H1 (cell line): ENCODE measurements around the gene LCE1F. TPM values are rescaled to one million over a fixed set of nuclear protein-coding genes. Genes with fewer than 3 reads are reported as not detected.

Experiments used
- CTCF ChIA-PET: fragments of 300-600 bp; sonication (Branson Sonifier 250); formaldehyde crosslinking; loops from one replicate; lab custom pipeline; 2021; ENCODE audit not compliant: partially characterized antibody; lab: Charles Lee
- POLR2A ChIA-PET: fragments of 300-600 bp; sonication (Branson Sonifier 250); formaldehyde crosslinking; loops from one replicate; lab custom pipeline; 2021; ENCODE audit warnings: inconsistent platforms; ENCODE audit not compliant: partially characterized antibody; lab: Charles Lee
- DNase-seq, 2 experiments: peaks; one replicate each; pipeline versions ENCODE4 v3.0.0 to v3.0.0-alpha.2; 2010 to 2022; ENCODE audit warnings: low spot score in 2 of 2, low read depth in 1 of 2, mixed read lengths in 1 of 2
- FAIRE-seq: peaks from 2 replicates; lab custom pipeline; 2011; peaks lifted over from hg19 to GRCh38; lab: Jason Lieb, UNC
- H2AFZ ChIP-seq: 2 replicates; pipeline ENCODE4 v1.8.1; 2012; ENCODE audit warnings: low read length, inconsistent platforms
- H2AK5ac ChIP-seq: 2 replicates; pipeline ENCODE4 v1.6.1; 2013; ENCODE audit warnings: low read depth, low read length
- H2BK120ac ChIP-seq: replicated peaks from 2 replicates; pipeline ENCODE3; 2013; ENCODE audit warnings: low read depth, low read length, inconsistent platforms
- H2BK12ac ChIP-seq: 2 replicates; pipeline ENCODE4 v1.6.1; 2013; ENCODE audit warnings: low read depth, low read length
- H2BK15ac ChIP-seq: 2 replicates; pipeline ENCODE4 v1.6.1; 2013; ENCODE audit warnings: low read length
- H2BK20ac ChIP-seq: 2 replicates; pipeline ENCODE4 v1.6.1; 2013; ENCODE audit warnings: low read length
- H2BK5ac ChIP-seq: 2 replicates; pipeline ENCODE4 v1.6.1; 2013; ENCODE audit warnings: low read depth, low read length
- H3K14ac ChIP-seq: 2 replicates; pipeline ENCODE4 v1.6.1; 2013; ENCODE audit warnings: inconsistent platforms; ENCODE audit not compliant: insufficient read length
- H3K18ac ChIP-seq: 2 replicates; pipeline ENCODE4 v1.6.1; 2013; ENCODE audit warnings: low read length; ENCODE audit errors: extremely low read depth
- H3K23ac ChIP-seq: 2 replicates; pipeline ENCODE4 v1.6.1; 2013; ENCODE audit warnings: inconsistent platforms; ENCODE audit not compliant: insufficient read length
- H3K23me2 ChIP-seq: 2 replicates; pipeline ENCODE4 v1.6.1; 2013; ENCODE audit warnings: low read depth, low read length
- H3K27ac ChIP-seq: 2 replicates; pipeline ENCODE4 v1.6.1; 2011; ENCODE audit warnings: low read depth, low read length, inconsistent platforms
- H3K27me3 ChIP-seq, 4 experiments: replicated peaks in 1 of 4; 1 replicate in 1 of 4; 2 replicates in 3 of 4; pipeline versions ENCODE4 v1.6.1 to v1.8.1; 2011 to 2013; ENCODE audit warnings: low read length in 3 of 4, mild to moderate bottlenecking in 3 of 4, inconsistent platforms in 2 of 4, mixed read lengths in 2 of 4, moderate library complexity in 1 of 4; ENCODE audit not compliant: control insufficient read depth in 3 of 4, insufficient read depth in 3 of 4; ENCODE audit errors: extremely low read depth in 1 of 4
- H3K36me3 ChIP-seq, 4 experiments: 2 replicates each; pipeline versions ENCODE4 v1.6.1 to v1.8.1; 2011 to 2013; ENCODE audit warnings: mild to moderate bottlenecking in 4 of 4, low read length in 3 of 4, moderate library complexity in 2 of 4, control low read depth in 1 of 4, inconsistent platforms in 1 of 4; ENCODE audit not compliant: insufficient read depth in 4 of 4, control insufficient read depth in 2 of 4
- H3K4ac ChIP-seq: replicated peaks from 2 replicates; pipeline ENCODE3; 2013; ENCODE audit warnings: low read length, low read depth, mixed read lengths, inconsistent platforms; ENCODE audit not compliant: insufficient read length
- H3K4me1 ChIP-seq, 4 experiments: replicated peaks in 1 of 4; 1 replicate in 1 of 4; 2 replicates in 3 of 4; pipeline versions ENCODE4 v1.6.1 to v1.8.1; 2011 to 2013; ENCODE audit warnings: low read length in 3 of 4, inconsistent platforms in 2 of 4, mixed read lengths in 1 of 4; ENCODE audit not compliant: insufficient read depth in 4 of 4, control insufficient read depth in 3 of 4
- H3K4me2 ChIP-seq, 2 experiments: 2 replicates each; pipeline versions ENCODE4 v1.6.1 to v1.8.1; 2011 to 2013; ENCODE audit warnings: low read depth in 2 of 2, low read length in 2 of 2, control low read depth in 1 of 2, inconsistent platforms in 1 of 2, mild to moderate bottlenecking in 1 of 2; ENCODE audit not compliant: insufficient read depth in 1 of 2
- H3K4me3 ChIP-seq, 4 experiments: fragments of 200-600, 300-600 bp in 1 of 4; sonication (generic), shearing (Covaris generic), sonication (Bioruptor Twin) in 1 of 4; 2 replicates each; pipeline versions ENCODE4 v1.5.1 to v1.8.1; 2011 to 2016; ENCODE audit warnings: low read length in 4 of 4, low read depth in 3 of 4, control low read depth in 2 of 4, inconsistent platforms in 2 of 4, mild to moderate bottlenecking in 2 of 4, mixed read lengths in 1 of 4, moderate library complexity in 1 of 4; ENCODE audit not compliant: insufficient read depth in 2 of 4; ENCODE audit errors: extremely low read depth in 1 of 4
- H3K56ac ChIP-seq: replicated peaks from 2 replicates; pipeline ENCODE3; 2013; ENCODE audit warnings: low read depth, mild to moderate bottlenecking, mixed read lengths, low read length, inconsistent platforms; ENCODE audit not compliant: insufficient read length
- H3K79me1 ChIP-seq: 2 replicates; pipeline ENCODE4 v1.6.1; 2013; ENCODE audit warnings: low read depth, low read length, control low read depth
- H3K79me2 ChIP-seq, 2 experiments: 2 replicates each; pipeline versions ENCODE4 v1.6.1 to v1.8.1; 2012 to 2013; ENCODE audit warnings: low read length in 2 of 2, mild to moderate bottlenecking in 2 of 2, inconsistent platforms in 1 of 2; ENCODE audit not compliant: insufficient read depth in 2 of 2, control insufficient read depth in 1 of 2
- H3K9ac ChIP-seq, 4 experiments: replicated peaks in 1 of 4; 1 replicate in 1 of 4; 2 replicates in 3 of 4; pipeline versions ENCODE4 v1.6.1 to v1.8.1; 2011 to 2013; ENCODE audit warnings: low read depth in 3 of 4, low read length in 3 of 4, control low read depth in 2 of 4, mild to moderate bottlenecking in 2 of 4, moderate library complexity in 2 of 4, inconsistent platforms in 1 of 4; ENCODE audit errors: extremely low read depth in 1 of 4
- H3K9me3 ChIP-seq, 2 experiments: 2 replicates each; pipeline versions ENCODE4 v1.6.1 to v1.8.1; 2012 to 2013; ENCODE audit warnings: mild to moderate bottlenecking in 2 of 2, moderate library complexity in 2 of 2, control low read depth in 1 of 2, inconsistent platforms in 1 of 2, low read depth in 1 of 2, low read length in 1 of 2, mixed read lengths in 1 of 2; ENCODE audit not compliant: insufficient read depth in 2 of 2
- H4K20me1 ChIP-seq, 2 experiments: replicated peaks in 1 of 2; 2 replicates each; pipeline versions ENCODE3 to v1.8.1; 2011 to 2013; ENCODE audit warnings: inconsistent platforms in 2 of 2, low read length in 2 of 2, mild to moderate bottlenecking in 1 of 2; ENCODE audit not compliant: insufficient read depth in 2 of 2, control insufficient read depth in 1 of 2
- H4K5ac ChIP-seq: 2 replicates; pipeline ENCODE4 v1.6.1; 2013; ENCODE audit warnings: low read length, low read depth, mixed read lengths, inconsistent platforms; ENCODE audit not compliant: insufficient read length
- H4K8ac ChIP-seq: 2 replicates; pipeline ENCODE4 v1.8.0; 2013; ENCODE audit warnings: mild to moderate bottlenecking, moderate library complexity, low read length, inconsistent platforms; ENCODE audit not compliant: insufficient read depth; ENCODE audit errors: extremely low read depth
- H4K91ac ChIP-seq: replicated peaks from 2 replicates; pipeline ENCODE3; 2013; ENCODE audit warnings: low read length, mixed read lengths, inconsistent platforms; ENCODE audit not compliant: insufficient read length
- BACH1 ChIP-seq: IDR thresholded peaks from 2 replicates; pipeline ENCODE4 v1.6.1; 2012; ENCODE audit warnings: low read length, improper control_type of control experiment
- CBX5 ChIP-seq: fragments of 300-800, 300-1000 bp; sonication (generic); IDR thresholded peaks from 2 replicates; pipeline ENCODE4 v1.7.1; 2016; ENCODE audit warnings: antibody characterized with exemption, low read length, low read depth
- SIRT6 ChIP-seq: IDR thresholded peaks from one replicate; pipeline ENCODE4 v1.7.1; 2012; ENCODE audit warnings: low read length, inconsistent platforms
- WGBS, 2 experiments: shearing (Covaris generic) in 1 of 2; methylation state at CpG; one replicate each; pipeline versions ENCODE4 v1.1.6 to v1.1.7; 2013 to 2015; ENCODE audit warnings: low lambda C conversion rate in 2 of 2, mixed read lengths in 2 of 2, inconsistent platforms in 1 of 2, low coverage in 1 of 2, missing lambda C conversion rate in 1 of 2; ENCODE audit not compliant: insufficient replicate concordance in 2 of 2, insufficient coverage in 1 of 2, insufficient read length in 1 of 2; ENCODE audit errors: extremely low coverage in 1 of 2, missing lambda C conversion rate in 1 of 2; 5-methylcytosine and 5-hydroxymethylcytosine counted together
- polyA plus RNA-seq, 7 experiments: library from polyadenylated mRNA; depleted of rRNA in 3 of 7; stranded (reverse) in 5 of 7; unstranded in 2 of 7; fragments of >200 nt in 5 of 7; fragments of 200-250 nt in 2 of 7; gene quantifications; 1 replicate in 5 of 7; 2 replicates in 1 of 7; 4 replicates in 1 of 7; pipeline versions ENCODE4 v1.2.1 to v1.2.3, GENCODE V29; 2011 to 2013; ENCODE audit warnings: missing spikeins in 2 of 7, mixed read lengths in 2 of 7
- total RNA-seq: library from RNA; stranded (reverse); fragmentation: NEBNext Ultra II Directional; extraction: Animal tissue kit (Norgen Biotek cat#: 25700); gene quantifications from 2 replicates; pipeline ENCODE4 v1.2.1, GENCODE V29; 2021
- TF ChIP-seq, protein P1 (sequence below): IDR thresholded peaks from 2 replicates; pipeline ENCODE4 v1.6.1; 2012; ENCODE audit warnings: inconsistent platforms

LCE1F gene
- total and polyA plus RNA-seq, 2 of the 8 experiments (the other 6 are each of a cell fraction or from before 2014, with no cell fraction given): not detected

DNA sequence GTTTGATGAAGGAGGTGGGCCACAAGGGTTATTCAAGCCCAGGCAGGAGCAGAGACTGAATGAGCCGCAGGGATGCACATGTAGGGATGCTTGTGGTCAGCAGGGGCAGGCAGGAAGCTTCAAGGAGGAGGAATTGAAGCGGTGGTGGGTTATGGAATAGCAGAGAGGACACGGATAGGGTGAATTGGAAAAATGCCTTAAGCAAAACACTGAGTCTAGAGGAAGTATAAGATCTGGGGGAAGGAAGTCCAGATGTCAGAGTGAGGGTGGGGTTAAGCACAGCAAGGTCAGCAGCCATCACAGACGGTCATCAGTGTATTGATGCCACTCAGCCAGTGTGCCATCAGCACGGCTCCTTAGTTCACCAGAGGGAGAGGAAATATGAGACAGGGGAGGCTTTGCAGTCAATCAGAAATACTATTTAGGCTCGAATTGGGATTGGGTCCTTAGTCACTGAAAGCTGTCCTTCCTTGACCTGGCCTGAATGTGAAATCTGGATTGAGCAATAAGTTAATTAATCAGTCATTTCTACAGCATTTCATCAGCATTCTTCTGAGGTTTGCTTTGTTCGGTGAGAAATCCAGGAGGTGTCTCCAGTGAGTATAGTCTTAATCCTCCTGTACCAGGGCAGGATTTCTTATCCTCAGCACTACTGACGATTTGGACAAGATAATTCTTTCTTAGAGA is 6.0 kb upstream of the LCE1F start:
- Histone ChIP-seq H4K91ac (no peak overlapping the region), H2BK12ac (no peak overlapping the region), H3K36me3 (no peaks in the 10 kb centered on the region), H2AK5ac (no peak overlapping the region), H3K4ac (no peak overlapping the region), H3K4me2 (no peak overlapping the region), H2BK15ac (no peak overlapping the region), H4K5ac (no peak overlapping the region), H3K23me2 (no peaks in the 10 kb centered on the region), H3K9ac (no peak overlapping the region), H2BK5ac (no peak overlapping the region), H3K27ac (no peak overlapping the region), H3K4me3 (no peak overlapping the region), H4K20me1 (no peaks in the 10 kb centered on the region), H3K79me1 (no peaks in the 10 kb centered on the region), H4K8ac (no peak overlapping the region), H3K9me3 (peaks cover 69 to 74% of the 10 kb centered on the region in 2 experiments), H3K79me2 (no peaks in the 10 kb centered on the region), H3K4me1 (no peaks in the 10 kb centered on the region)
- CTCF ChIA-PET: no interaction called here
- no peak for FAIRE-seq
- 61% methylated on average over 8 of the region's 8 CpGs; no CpG with 5 or more reads in 1 of the 2 experiments for WGBS, 2 experiments
- no peak for DNase-seq
- TF ChIP-seq SIRT6 (no peak), BACH1 (no peak), CBX5 (no peak)
- TF ChIP-seq, protein P1, sequence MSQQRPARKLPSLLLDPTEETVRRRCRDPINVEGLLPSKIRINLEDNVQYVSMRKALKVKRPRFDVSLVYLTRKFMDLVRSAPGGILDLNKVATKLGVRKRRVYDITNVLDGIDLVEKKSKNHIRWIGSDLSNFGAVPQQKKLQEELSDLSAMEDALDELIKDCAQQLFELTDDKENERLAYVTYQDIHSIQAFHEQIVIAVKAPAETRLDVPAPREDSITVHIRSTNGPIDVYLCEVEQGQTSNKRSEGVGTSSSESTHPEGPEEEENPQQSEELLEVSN: no peak
- TF ChIP-seq, all 59 proteins: peak for 0
- no peak overlapping the region for H2AFZ ChIP-seq
- H3K27me3 ChIP-seq: no peaks in the 10 kb centered on the region
- H2BK20ac ChIP-seq: no peak overlapping the region
- H3K14ac ChIP-seq: no peak overlapping the region
- H2BK120ac ChIP-seq: no peak overlapping the region
- H3K56ac ChIP-seq: no peak overlapping the region
- H3K23ac ChIP-seq: no peak overlapping the region
- POLR2A ChIA-PET: no interaction called here
- H3K18ac ChIP-seq: no peak overlapping the region
